ENCODE measurements around the gene PUS7.
"Not testable (repeated sequence)": the region's sequence is repeated elsewhere in the genome, so short reads cannot be mapped to it uniquely, and the experiment has no call there.

PUS7 gene

DNA sequence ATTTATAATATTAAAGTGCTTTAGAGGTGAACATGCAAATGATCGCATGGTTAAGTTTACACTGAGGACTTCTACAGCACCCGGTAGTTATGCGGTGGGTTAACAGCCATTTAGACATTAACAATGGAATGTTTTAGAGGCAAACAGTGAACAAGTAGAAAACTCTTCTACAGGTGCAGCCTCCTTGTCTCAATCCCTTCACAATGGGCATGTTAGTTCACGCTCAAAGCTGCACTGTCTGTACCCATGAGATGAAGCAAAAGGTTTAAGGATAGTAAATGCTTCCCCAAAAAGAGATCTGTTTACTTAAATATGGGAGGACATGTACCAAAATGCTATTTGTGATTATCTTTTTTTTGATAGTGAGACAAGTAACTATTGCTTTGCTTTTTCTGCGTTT lies 25.1 kb downstream of the PUS7 start:
- no peak for DNase-seq (ENCODE audit: low read depth in 2 of 3, low spot score in 2 of 3)

GRCh38 chr7:105496521-105496920 lies 25.6 kb downstream of the PUS7 start:
- no peak for DNase-seq (ENCODE audit: low read depth in 2 of 3, low spot score in 2 of 3)

DNA sequence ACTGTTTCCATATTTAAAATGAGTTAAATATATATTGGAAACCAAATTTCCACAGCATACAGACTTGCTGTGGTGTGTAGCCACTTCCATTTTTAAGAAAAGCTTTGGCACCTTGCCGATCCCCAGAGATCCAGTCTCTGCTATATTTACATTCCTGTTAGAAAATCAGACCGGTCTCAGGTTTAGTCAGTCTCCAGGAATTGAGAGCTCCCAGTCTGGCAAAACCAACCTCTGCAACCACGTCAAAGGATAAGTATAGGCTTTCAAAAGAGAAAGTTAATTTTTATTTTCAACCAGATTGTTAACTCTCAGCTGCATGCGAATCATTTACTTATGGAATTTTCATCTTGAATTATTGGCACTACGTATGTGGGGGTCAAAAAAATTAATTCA lies 28.2 kb downstream of the PUS7 start:
- no peak for DNase-seq (ENCODE audit: low read depth in 2 of 3, low spot score in 2 of 3)

- DNase-seq (ENCODE audit: low read depth in 2 of 3, low spot score in 2 of 3) = no peak
These were observed 28.7 kb downstream of the PUS7 start for GRCh38 chr7:105493196-105493922.

GRCh38 chr7:105489409-105489808 lies 32.7 kb downstream of the PUS7 start:
- DNase-seq (ENCODE audit: low read depth in 2 of 3, low spot score in 2 of 3) = no peak

DNA sequence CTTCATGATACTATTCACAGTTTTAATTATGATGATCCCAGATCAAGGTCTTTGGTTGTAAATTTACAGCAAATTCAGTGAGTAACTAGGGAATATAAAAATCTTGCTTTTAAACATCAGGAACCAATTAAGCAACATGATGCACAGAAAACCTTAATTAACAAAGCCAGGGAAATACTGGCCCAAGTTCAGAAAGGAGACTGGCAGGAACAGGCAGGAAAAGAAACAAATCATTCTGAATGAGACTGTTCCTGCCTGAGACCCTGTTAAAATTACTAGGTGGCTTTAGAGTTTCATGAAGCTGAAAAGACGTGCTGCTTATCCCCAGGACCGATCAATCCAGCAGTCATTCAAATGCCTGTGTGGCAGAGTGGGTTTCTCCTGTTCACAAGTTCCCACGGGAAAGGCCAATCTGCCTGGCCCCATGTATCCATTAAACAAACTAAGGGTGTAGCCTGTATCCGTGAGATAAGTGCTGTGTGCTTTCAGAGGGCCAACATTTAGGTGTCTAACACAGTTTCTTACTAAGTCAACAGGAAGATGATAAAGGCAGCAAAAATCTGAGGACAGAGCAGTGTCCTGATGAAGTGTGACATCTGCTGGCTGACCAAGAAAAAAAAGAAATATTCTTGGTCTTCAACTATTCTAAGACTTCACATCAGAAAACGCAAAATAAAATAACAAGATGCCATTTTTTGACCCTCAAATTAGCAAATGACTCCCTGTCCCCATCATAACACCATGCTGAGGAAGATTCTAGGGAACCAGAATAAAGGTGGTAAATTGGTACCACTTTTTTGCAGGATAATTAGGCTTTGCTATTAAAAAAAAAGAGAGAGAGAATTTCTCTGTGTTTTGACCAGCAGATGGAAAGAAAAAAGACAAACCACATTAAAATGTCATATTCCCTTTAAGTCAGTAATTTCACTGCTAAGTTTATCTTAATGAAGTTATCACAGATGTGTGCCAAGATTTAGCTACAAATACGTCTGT lies 34.2 kb downstream of the PUS7 start:
- no peak for DNase-seq (ENCODE audit: low read depth in 2 of 3, low spot score in 2 of 3)

GRCh38 chr7:105480931-105481330 lies 41.1 kb downstream of the PUS7 start:
- no peak for DNase-seq (ENCODE audit: low read depth in 2 of 3, low spot score in 2 of 3)

DNA sequence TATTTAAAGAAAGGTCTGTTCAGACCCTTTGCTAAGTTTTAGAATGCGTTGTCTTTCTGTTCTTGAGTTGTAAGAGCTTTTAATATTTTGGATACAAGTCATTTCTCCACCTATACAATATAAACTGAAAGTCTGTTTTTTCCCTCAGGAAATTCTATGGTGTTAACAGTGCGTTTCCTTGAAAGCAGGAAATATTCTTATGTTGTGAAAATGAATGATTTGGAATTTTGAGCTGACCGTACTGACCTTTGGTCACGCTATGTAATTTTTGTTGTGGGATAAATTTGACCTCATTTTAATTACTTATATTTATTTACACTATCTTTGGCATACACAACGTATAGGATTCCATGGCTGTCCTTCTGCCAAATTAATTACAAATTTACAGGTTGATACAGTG lies 43.5 kb downstream of the PUS7 start:
- no peak for DNase-seq (ENCODE audit: low read depth in 2 of 3, low spot score in 2 of 3)

- no peak for DNase-seq (ENCODE audit: low read depth in 2 of 3, low spot score in 2 of 3)
These were observed 44.2 kb downstream of the PUS7 start for GRCh38 chr7:105477908-105478307.

DNA sequence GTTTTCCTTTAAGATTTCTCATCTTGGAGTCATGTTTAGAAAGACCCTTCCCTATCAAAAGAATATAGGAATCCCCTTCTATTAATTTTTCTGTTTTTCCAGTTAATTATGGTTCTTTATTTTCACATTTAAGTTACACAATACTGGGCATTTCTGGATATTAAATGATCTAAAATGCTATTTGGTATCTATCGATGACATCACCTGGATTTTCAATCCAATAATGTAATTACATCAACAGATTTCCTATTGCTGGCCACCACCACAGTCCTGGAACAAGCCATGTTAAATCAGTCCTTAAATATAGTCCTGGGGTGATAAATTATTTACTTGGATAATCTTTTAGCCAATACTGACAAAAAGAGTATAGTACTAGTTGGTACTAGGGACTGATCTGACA lies 48.0 kb downstream of the PUS7 start:
- DNase-seq (ENCODE audit: low read depth in 2 of 3, low spot score in 2 of 3) = no peak

- no peak for DNase-seq (ENCODE audit: low read depth in 2 of 3, low spot score in 2 of 3)
These were observed 48.9 kb downstream of the PUS7 start for GRCh38 chr7:105473163-105473562.

- DNase-seq (ENCODE audit: low read depth in 2 of 3, low spot score in 2 of 3) = no peak
These were observed 51.2 kb downstream of the PUS7 start for GRCh38 chr7:105470846-105471245.

DNA sequence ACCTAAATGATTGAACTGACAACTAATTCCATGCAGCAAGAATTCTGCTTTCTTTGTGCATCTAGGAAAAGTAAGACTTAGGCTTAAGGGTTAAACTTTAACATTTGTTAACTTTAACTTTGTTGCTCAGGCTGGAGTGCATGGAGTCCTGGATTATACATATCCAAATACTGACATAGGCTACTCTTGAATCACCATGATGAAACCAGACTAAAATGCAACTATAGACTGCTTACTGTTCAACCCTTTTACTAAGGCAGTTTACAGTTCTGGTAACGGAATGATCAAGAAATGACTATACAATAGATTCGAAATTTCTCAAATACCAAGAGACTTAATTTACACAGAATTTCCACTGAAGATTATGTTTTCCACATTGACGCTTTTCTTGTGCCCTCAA lies 52.0 kb downstream of the PUS7 start:
- DNase-seq (ENCODE audit: low read depth in 2 of 3, low spot score in 2 of 3) = no peak

GRCh38 chr7:105462765-105463420 lies 59.2 kb downstream of the PUS7 start:
- DNase-seq (ENCODE audit: low read depth in 2 of 3, low spot score in 2 of 3) = no peak

DNA sequence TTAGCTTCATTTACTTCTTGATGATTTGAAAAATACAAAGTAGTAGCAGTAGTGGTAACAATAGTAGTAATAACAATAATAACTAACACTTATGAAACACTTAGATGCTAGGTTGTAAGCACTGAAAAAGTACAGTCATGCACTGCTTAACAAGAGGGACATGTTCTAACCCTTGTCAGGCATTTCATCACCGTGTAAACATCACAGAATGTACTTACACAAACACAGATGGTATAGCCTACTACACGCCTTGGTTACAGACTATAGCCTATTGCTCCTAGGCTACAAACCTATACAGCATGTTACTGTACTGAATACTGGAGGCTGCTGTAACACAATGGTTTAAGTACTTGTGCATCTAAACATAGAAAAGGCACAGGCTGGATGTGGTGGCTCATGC lies 60.6 kb downstream of the PUS7 start:
- DNase-seq (ENCODE audit: low read depth in 2 of 3, low spot score in 2 of 3) = no peak

DNA sequence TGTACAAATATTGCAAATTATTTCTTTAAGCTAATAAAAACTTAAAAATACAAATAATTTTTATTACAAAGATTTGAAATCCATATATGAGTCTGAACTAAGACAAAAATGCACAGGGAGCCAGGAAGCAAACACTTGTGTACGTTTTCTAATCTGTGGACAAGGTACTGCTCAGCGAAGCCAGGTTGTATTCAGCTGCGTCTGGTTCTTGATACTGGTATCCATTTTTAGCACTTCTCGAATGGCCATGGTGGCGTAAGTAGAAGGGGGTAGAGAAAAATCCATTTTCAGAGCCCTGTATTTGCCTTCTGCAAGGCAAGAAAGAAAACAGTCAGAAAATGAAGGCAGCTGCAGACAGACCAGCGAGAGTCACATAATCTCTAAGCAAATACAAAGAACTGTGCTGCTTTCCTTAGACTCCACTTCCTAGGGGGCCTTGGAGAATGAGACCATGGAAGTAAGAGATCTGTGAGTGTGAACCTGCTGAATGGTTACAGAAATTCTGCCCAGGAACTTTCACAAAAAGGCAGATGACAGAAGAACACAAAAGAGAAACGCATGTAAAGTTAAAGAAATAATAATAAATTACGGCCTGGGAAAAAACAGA lies 64.3 kb downstream of the PUS7 start:
- no peak for DNase-seq (ENCODE audit: low read depth in 2 of 3, low spot score in 2 of 3)

- no peak for DNase-seq (ENCODE audit: low read depth in 2 of 3, low spot score in 2 of 3)
These were observed 67.2 kb downstream of the PUS7 start for GRCh38 chr7:105454921-105455320.

GRCh38 chr7:105454095-105454747 lies 67.8 kb downstream of the PUS7 start:
- no peak for DNase-seq (ENCODE audit: low read depth in 2 of 3, low spot score in 2 of 3)

- DNase-seq (ENCODE audit: low read depth in 2 of 3, low spot score in 2 of 3) = no peak
These were observed 70.0 kb downstream of the PUS7 start for GRCh38 chr7:105452085-105452484.

GRCh38 chr7:105450870-105451269 lies 71.2 kb downstream of the PUS7 start:
- not testable (repeated sequence) for DNase-seq (ENCODE audit: low read depth in 2 of 3, low spot score in 2 of 3)

Measured in activated CD8-positive, alpha-beta memory T cell treated with anti-CD3 and anti-CD28 coated beads for 48 hours (primary cell).